Measurements from ENCODE around the gene SLCO4A1. TPM values are rescaled to one million over a fixed set of nuclear protein-coding genes. Genes with fewer than 3 reads are reported as not detected.

Gene SLCO4A1
- total and polyA plus RNA-seq, 5 donors from 2014 or later: 1.8 to 7.4 (median 2.8) TPM

GRCh38 chr20:62650551-62651284 lies 8.4 kb downstream of the SLCO4A1 start:
- ATAC-seq (ENCODE audit: low read depth in 2 of 2) (no peak), DNase-seq (no peak)
- H3K9me3 ChIP-seq (ENCODE audit: control insufficient read depth in 2 of 2, low read length in 2 of 2): no peaks in the 10 kb centered on the region
- H3K4me3 ChIP-seq (ENCODE audit: low read depth, low read length): peak overlapping the region; percentile 86
- no peaks in the 10 kb centered on the region for H3K36me3 Mint-ChIP-seq
- H3K36me3 ChIP-seq (ENCODE audit: control insufficient read depth, insufficient read depth, low read length): no peaks in the 10 kb centered on the region
- H3K4me3 Mint-ChIP-seq: peak overlapping the region; percentile 79 to 97 (median 87)
- H3K27ac ChIP-seq (ENCODE audit: insufficient read depth, low read length, poor library complexity, severe bottlenecking): peak overlapping the region; percentile 96
- no peaks in the 10 kb centered on the region for H3K27me3 ChIP-seq (ENCODE audit: control insufficient read depth, insufficient read depth, low read length)
- H3K4me1 Mint-ChIP-seq: peaks cover 0 to 48% (median 30%) of the 10 kb centered on the region in 4 donors
- peaks cover 50% of the 10 kb centered on the region for H3K4me1 ChIP-seq (ENCODE audit: control insufficient read depth, insufficient read depth, low read length, poor library complexity, severe bottlenecking)
- H3K9me3 Mint-ChIP-seq: no peaks in the 10 kb centered on the region
- peak overlapping the region; percentile 98 to 99 (median 98) for H3K27ac Mint-ChIP-seq
- no peaks in the 10 kb centered on the region for H3K27me3 Mint-ChIP-seq

DNA sequence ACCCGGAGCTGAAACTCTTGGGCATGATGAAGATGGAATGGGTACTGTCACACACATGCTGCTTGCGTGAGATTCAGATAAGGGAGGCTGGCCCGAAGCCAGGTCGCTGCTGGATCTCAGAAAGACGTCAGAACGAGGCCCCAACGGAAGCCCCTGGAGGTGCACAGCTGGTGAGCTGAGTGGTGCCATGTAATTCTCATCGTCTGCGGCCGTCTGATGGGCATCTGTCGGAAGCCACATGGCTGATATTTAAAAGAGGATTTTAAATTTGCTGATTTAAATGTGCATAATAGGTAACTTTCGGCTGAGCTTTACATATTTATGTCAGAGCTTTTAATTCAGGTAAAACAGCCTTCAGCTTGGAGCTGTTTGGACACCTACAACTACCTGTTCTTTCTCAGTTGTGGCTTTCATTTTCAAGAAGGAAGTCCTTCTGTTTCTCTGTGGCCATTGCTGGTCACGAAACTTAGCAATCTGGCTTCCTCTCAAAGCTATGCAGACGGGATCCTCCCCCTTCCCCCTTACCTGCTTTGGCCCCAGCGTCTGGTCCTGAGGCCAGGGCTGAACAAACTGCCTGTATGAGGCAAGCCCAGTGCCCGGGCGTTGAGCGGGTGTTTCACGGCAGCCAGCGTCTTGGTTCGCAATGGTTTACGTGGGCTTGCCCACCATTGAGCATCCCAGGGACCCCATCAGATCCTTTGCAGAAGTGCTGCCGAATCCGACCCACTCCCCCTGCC lies 9.2 kb downstream of the SLCO4A1 start:
- Histone ChIP-seq H3K27me3 (ENCODE audit: control insufficient read depth, insufficient read depth, low read length) (no peaks in the 10 kb centered on the region), H3K4me1 (ENCODE audit: control insufficient read depth, insufficient read depth, low read length, poor library complexity, severe bottlenecking) (peaks cover 50% of the 10 kb centered on the region), H3K27ac (ENCODE audit: insufficient read depth, low read length, poor library complexity, severe bottlenecking) (peak overlapping the region; percentile 96), H3K9me3 (ENCODE audit: control insufficient read depth in 2 of 2, low read length in 2 of 2) (no peaks in the 10 kb centered on the region), H3K4me3 (ENCODE audit: low read depth, low read length) (peak overlapping the region; percentile 86), H3K36me3 (ENCODE audit: control insufficient read depth, insufficient read depth, low read length) (no peaks in the 10 kb centered on the region)
- ATAC-seq (ENCODE audit: low read depth in 2 of 2) (peak; percentile 79 to 80), DNase-seq (peak; percentile 77 to 91 (median 88))
- Mint-ChIP-seq H3K4me1 (peaks cover 0 to 48% (median 30%) of the 10 kb centered on the region in 4 donors), H3K27ac (peak overlapping the region; percentile 98 to 99 (median 98)), H3K9me3 (no peaks in the 10 kb centered on the region), H3K36me3 (no peaks in the 10 kb centered on the region), H3K27me3 (no peaks in the 10 kb centered on the region), H3K4me3 (peak overlapping the region; percentile 79 to 97 (median 87))

GRCh38 chr20:62652041-62652893 lies 10.0 kb downstream of the SLCO4A1 start:
- H3K36me3 Mint-ChIP-seq: no peaks in the 10 kb centered on the region
- H3K27ac Mint-ChIP-seq: peak overlapping the region; percentile 98 to 99 (median 98)
- H3K4me3 ChIP-seq (ENCODE audit: low read depth, low read length): peak overlapping the region; percentile 68
- H3K27me3 Mint-ChIP-seq: no peaks in the 10 kb centered on the region
- peak overlapping the region; percentile 96 for H3K27ac ChIP-seq (ENCODE audit: insufficient read depth, low read length, poor library complexity, severe bottlenecking)
- H3K9me3 Mint-ChIP-seq: no peaks in the 10 kb centered on the region
- H3K4me3 Mint-ChIP-seq: peak overlapping the region; percentile 79 to 97 (median 87)
- peaks cover 0 to 41% (median 27%) of the 10 kb centered on the region in 4 donors for H3K4me1 Mint-ChIP-seq
- H3K36me3 ChIP-seq (ENCODE audit: control insufficient read depth, insufficient read depth, low read length): no peaks in the 10 kb centered on the region
- H3K9me3 ChIP-seq (ENCODE audit: control insufficient read depth in 2 of 2, low read length in 2 of 2): no peaks in the 10 kb centered on the region
- H3K27me3 ChIP-seq (ENCODE audit: control insufficient read depth, insufficient read depth, low read length): no peaks in the 10 kb centered on the region
- H3K4me1 ChIP-seq (ENCODE audit: control insufficient read depth, insufficient read depth, low read length, poor library complexity, severe bottlenecking): peaks cover 45% of the 10 kb centered on the region
- peak; percentile 60 to 61 for ATAC-seq (ENCODE audit: low read depth in 2 of 2)
- DNase-seq: peak; percentile 60 to 89 (median 79)

GRCh38 chr20:62652894-62653305 lies 10.6 kb downstream of the SLCO4A1 start:
- H3K4me1 ChIP-seq (ENCODE audit: control insufficient read depth, insufficient read depth, low read length, poor library complexity, severe bottlenecking): peaks cover 45% of the 10 kb centered on the region
- H3K4me1 Mint-ChIP-seq: peaks cover 0 to 41% (median 27%) of the 10 kb centered on the region in 4 donors
- peak overlapping the region in 2 of 4 donors; percentile 86 to 97 for H3K4me3 Mint-ChIP-seq
- no peaks in the 10 kb centered on the region for H3K9me3 Mint-ChIP-seq
- H3K27me3 Mint-ChIP-seq: no peaks in the 10 kb centered on the region
- no peaks in the 10 kb centered on the region for H3K27me3 ChIP-seq (ENCODE audit: control insufficient read depth, insufficient read depth, low read length)
- no peak for ATAC-seq (ENCODE audit: low read depth in 2 of 2)
- peak overlapping the region; percentile 98 to 99 (median 98) for H3K27ac Mint-ChIP-seq
- H3K4me3 ChIP-seq (ENCODE audit: low read depth, low read length): no peak overlapping the region
- no peak for DNase-seq
- no peaks in the 10 kb centered on the region for H3K36me3 Mint-ChIP-seq
- H3K27ac ChIP-seq (ENCODE audit: insufficient read depth, low read length, poor library complexity, severe bottlenecking): peak overlapping the region; percentile 96
- no peaks in the 10 kb centered on the region for H3K36me3 ChIP-seq (ENCODE audit: control insufficient read depth, insufficient read depth, low read length)
- no peaks in the 10 kb centered on the region for H3K9me3 ChIP-seq (ENCODE audit: control insufficient read depth in 2 of 2, low read length in 2 of 2)

GRCh38 chr20:62653373-62653772 lies 11.1 kb downstream of the SLCO4A1 start:
- DNase-seq (no peak), ATAC-seq (ENCODE audit: low read depth in 2 of 2) (no peak)
- Histone ChIP-seq H3K36me3 (ENCODE audit: control insufficient read depth, insufficient read depth, low read length) (no peaks in the 10 kb centered on the region), H3K27ac (ENCODE audit: insufficient read depth, low read length, poor library complexity, severe bottlenecking) (peak overlapping the region; percentile 96), H3K27me3 (ENCODE audit: control insufficient read depth, insufficient read depth, low read length) (no peaks in the 10 kb centered on the region), H3K4me1 (ENCODE audit: control insufficient read depth, insufficient read depth, low read length, poor library complexity, severe bottlenecking) (peaks cover 43% of the 10 kb centered on the region), H3K4me3 (ENCODE audit: low read depth, low read length) (no peak overlapping the region), H3K9me3 (ENCODE audit: control insufficient read depth in 2 of 2, low read length in 2 of 2) (no peaks in the 10 kb centered on the region)
- H3K4me1 Mint-ChIP-seq: peaks cover 0 to 41% (median 27%) of the 10 kb centered on the region in 4 donors
- H3K4me3 Mint-ChIP-seq: no peak overlapping the region
- H3K27me3 Mint-ChIP-seq: no peaks in the 10 kb centered on the region
- no peaks in the 10 kb centered on the region for H3K9me3 Mint-ChIP-seq
- no peaks in the 10 kb centered on the region for H3K36me3 Mint-ChIP-seq
- peak overlapping the region; percentile 77 to 98 (median 84) for H3K27ac Mint-ChIP-seq

- H3K4me3 ChIP-seq (ENCODE audit: low read depth, low read length): no peak overlapping the region
- Mint-ChIP-seq H3K36me3 (no peaks in the 10 kb centered on the region), H3K27me3 (no peaks in the 10 kb centered on the region), H3K4me1 (peaks cover 0 to 38% (median 27%) of the 10 kb centered on the region in 4 donors), H3K9me3 (no peaks in the 10 kb centered on the region), H3K4me3 (peak overlapping the region in 1 of 4 donors; percentile 69), H3K27ac (peak overlapping the region in 2 of 3 donors; percentile 69 to 76)
- ATAC-seq (ENCODE audit: low read depth in 2 of 2) (no peak), DNase-seq (no peak)
- no peaks in the 10 kb centered on the region for H3K27me3 ChIP-seq (ENCODE audit: control insufficient read depth, insufficient read depth, low read length)
- peak overlapping the region; percentile 96 for H3K27ac ChIP-seq (ENCODE audit: insufficient read depth, low read length, poor library complexity, severe bottlenecking)
- no peaks in the 10 kb centered on the region for H3K9me3 ChIP-seq (ENCODE audit: control insufficient read depth in 2 of 2, low read length in 2 of 2)
- no peaks in the 10 kb centered on the region for H3K36me3 ChIP-seq (ENCODE audit: control insufficient read depth, insufficient read depth, low read length)
- peaks cover 36% of the 10 kb centered on the region for H3K4me1 ChIP-seq (ENCODE audit: control insufficient read depth, insufficient read depth, low read length, poor library complexity, severe bottlenecking)
Measured at GRCh38 chr20:62653951-62654685, 11.8 kb downstream of the SLCO4A1 start.

All from CD4-positive, CD25-positive, alpha-beta regulatory T cell (primary cell).